ENCODE results near the gene SLAMF8.

DNA sequence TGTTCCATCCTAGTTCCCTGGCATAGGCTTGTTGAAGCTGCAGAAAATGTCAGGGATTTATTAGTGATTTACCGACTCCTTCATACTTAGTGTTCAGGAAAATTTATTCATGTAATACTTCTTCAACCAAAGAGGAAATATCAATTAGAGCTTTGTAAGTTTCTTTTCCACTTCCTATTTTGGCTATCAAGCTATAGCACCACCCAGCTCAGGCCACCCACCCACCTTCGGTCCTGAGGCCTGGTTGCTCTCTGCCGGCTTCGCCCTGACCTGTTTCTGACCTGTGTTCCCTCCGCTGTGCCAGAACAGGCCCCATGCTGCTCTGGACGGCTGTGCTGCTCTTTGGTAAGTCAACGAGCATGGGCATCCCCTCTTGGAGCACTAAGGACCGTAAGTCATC, 24.6 kb upstream of the SLAMF8 start, which contains the start of gene FCRL6:
- TF ChIP-seq POLR2A (IDR thresholded peaks at IDR 0.05; ENCODE audit: low read depth, low read length), result no peak
- no peak for TF ChIP-seq TAF1 (IDR thresholded peaks at IDR 0.05; ENCODE audit: borderline replicate concordance, low read depth, low read length)
- TF ChIP-seq POLR2AphosphoS5 (IDR thresholded peaks at IDR 0.05; ENCODE audit: low read depth, low read length), result no peak

Measured in GM12892 (cell line).